ENCODE measurements around the gene SUGP2. TPM values are rescaled to one million over a fixed set of nuclear protein-coding genes. Genes with fewer than 3 reads are reported as not detected.

SUGP2 gene
- total and polyA plus RNA-seq, 2 of the 13 experiments (the other 11 are each of a cell fraction or from before 2014, with no cell fraction given), result 40.6 to 57.7 TPM

GRCh38 chr19:19033426-19034203 lies at the start of gene SUGP2, which contains the start of gene ARMC6 (continued):
- TF ChIP-seq ZNF234 (CRISPR knock-in tag; conservative IDR thresholded peaks at IDR 0.05) (0 out of 2 replicates have a peak, but pooled peaks have one; percentile 71), RAD51 (IDR thresholded peaks at IDR 0.05; ENCODE audit: borderline replicate concordance) (no peak), FOXA1 (IDR thresholded peaks at IDR 0.05) (no peak), FOXA1 (CRISPR knock-in tag; IDR thresholded peaks at IDR 0.05) (0 out of 2 replicates have a peak, but pooled peaks have one; percentile 16), SP1 (IDR thresholded peaks at IDR 0.05) (no peak), SP1 (CRISPR knock-in tag; IDR thresholded peaks at IDR 0.05) (peak; percentile 68), SIN3B (IDR thresholded peaks at IDR 0.05; ENCODE audit: low read length) (no peak; the same call in 1 of the 2 replicates), ZNF260 (CRISPR knock-in tag; IDR thresholded peaks at IDR 0.05; ENCODE audit: borderline replicate concordance, low read depth) (no peak), POLR2A (IDR thresholded peaks at IDR 0.05; ENCODE audit: insufficient read depth in 1 of 2, low read depth in 2 of 2, low read length in 2 of 2) (peak; percentile 73 to 74), ZSCAN9 (CRISPR knock-in tag; IDR thresholded peaks at IDR 0.05; ENCODE audit: borderline replicate concordance) (peak; percentile 89), ZNF678 (CRISPR knock-in tag; IDR thresholded peaks at IDR 0.05) (0 out of 2 replicates have a peak, but pooled peaks have one; percentile 69), KAT2B (IDR thresholded peaks at IDR 0.05; ENCODE audit: borderline replicate concordance, low read depth, low read length) (no peak), PITX1 (CRISPR knock-in tag; IDR thresholded peaks at IDR 0.05) (no peak), TBX2 (CRISPR knock-in tag; IDR thresholded peaks at IDR 0.05; ENCODE audit: borderline replicate concordance) (peak; percentile 72; the same call in 1 of the 2 replicates), TBL1XR1 (IDR thresholded peaks at IDR 0.05; ENCODE audit: borderline replicate concordance, low read length, partially characterized antibody) (no peak), PLSCR1 (CRISPR knock-in tag; IDR thresholded peaks at IDR 0.05; ENCODE audit: borderline replicate concordance) (no peak), ZNF609 (CRISPR knock-in tag; IDR thresholded peaks at IDR 0.05; ENCODE audit: borderline replicate concordance) (peak; percentile 58; the same call in 1 of the 2 replicates), ZNF350 (CRISPR knock-in tag; IDR thresholded peaks at IDR 0.05; ENCODE audit: borderline replicate concordance, low read depth) (peak; percentile 85; the same call in 1 of the 2 replicates), ZNF615 (CRISPR knock-in tag; IDR thresholded peaks at IDR 0.05; ENCODE audit: borderline replicate concordance) (no peak), ZIK1 (CRISPR knock-in tag; IDR thresholded peaks at IDR 0.05; ENCODE audit: borderline replicate concordance, low read depth) (peak; percentile 78; the same call in 1 of the 2 replicates), ASH2L (IDR thresholded peaks at IDR 0.05; ENCODE audit: insufficient read length, low read depth, low read length) (peak; percentile 86), SETDB1 (CRISPR knock-in tag; IDR thresholded peaks at IDR 0.05; ENCODE audit: borderline replicate concordance) (0 out of 2 replicates have a peak, but pooled peaks have one; percentile 43), HDAC2 (CRISPR knock-in tag; IDR thresholded peaks at IDR 0.05) (peak; percentile 67), ZFP36 (IDR thresholded peaks at IDR 0.05; ENCODE audit: borderline replicate concordance, low read depth, low read length, partially characterized antibody) (no peak)
